Cardiac muscle cell (in vitro differentiated cells and primary cell): ENCODE results near the gene RYR3. TPM values are rescaled to one million over a fixed set of nuclear protein-coding genes. Genes with fewer than 3 reads are reported as not detected.

ENCODE experiments used
- DNase-seq, 2 donors: peaks; one replicate each; pipeline versions ENCODE4 v3.0.0 to v3.0.0-alpha.2; 2010 to 2017; ENCODE audit warnings: low read depth in 1 of 2, low spot score in 1 of 2
- H3K27ac ChIP-seq: fragments of 200-600 bp; sonication (generic); 2 replicates; pipeline ENCODE4 v1.5.1; 2016
- H3K27me3 ChIP-seq: fragments of 200-600 bp; sonication (generic); 2 replicates; pipeline ENCODE4 v1.6.0; 2016; ENCODE audit warnings: control low read depth
- H3K36me3 ChIP-seq: fragments of 200-600 bp; sonication (generic); 2 replicates; pipeline ENCODE4 v1.5.1; 2016; ENCODE audit warnings: control low read depth
- H3K4me1 ChIP-seq: fragments of 200-600 bp; sonication (generic); 2 replicates; pipeline ENCODE4 v1.8.1; 2017; ENCODE audit warnings: low read depth, mild to moderate bottlenecking, mixed run types
- H3K4me3 ChIP-seq: fragments of 200-600 bp; sonication (generic); 2 replicates; pipeline ENCODE4 v1.5.1; 2016; ENCODE audit warnings: mild to moderate bottlenecking
- H3K9me3 ChIP-seq: fragments of 200-600 bp; sonication (generic); 2 replicates; pipeline ENCODE4 v1.5.1; 2017; ENCODE audit warnings: low read depth, mild to moderate bottlenecking, control low read depth
- CTCF ChIP-seq: IDR thresholded peaks from 2 replicates; pipeline ENCODE4 v1.5.1; 2012; ENCODE audit warnings: low read depth, mild to moderate bottlenecking, low read length
- polyA plus RNA-seq: library from polyadenylated mRNA; unstranded; fragments of >200 nt; fragmentation: Nextera tagmentation; extraction: Ambion mirVana; gene quantifications from 2 replicates; pipeline ENCODE4 v1.2.1, GENCODE V29; 2016
- total RNA-seq: library from RNA; depleted of rRNA; stranded (reverse); fragments of >200 nt; gene quantifications from 2 replicates; pipeline ENCODE4 v1.2.3, GENCODE V29; 2016

The RYR3 gene
- total and polyA plus RNA-seq, 2 experiments from 2014 or later: 0.39 to 0.54 TPM

GRCh38 chr15:33330931-33331330 lies 20.2 kb downstream of the RYR3 start:
- no peaks in the 10 kb centered on the region for H3K36me3 ChIP-seq
- no peak overlapping the region for H3K27ac ChIP-seq
- no peak overlapping the region for H3K4me3 ChIP-seq
- peaks cover 4% of the 10 kb centered on the region for H3K4me1 ChIP-seq
- TF ChIP-seq CTCF: no peak
- H3K27me3 ChIP-seq: peaks cover 60% of the 10 kb centered on the region
- H3K9me3 ChIP-seq: no peaks in the 10 kb centered on the region
- DNase-seq: no peak

- H3K9me3 ChIP-seq: no peaks in the 10 kb centered on the region
- no peak for TF ChIP-seq CTCF
- no peak for DNase-seq
- H3K36me3 ChIP-seq: no peaks in the 10 kb centered on the region
- H3K4me3 ChIP-seq: no peak overlapping the region
- H3K4me1 ChIP-seq: no peaks in the 10 kb centered on the region
- no peaks in the 10 kb centered on the region for H3K27me3 ChIP-seq
- no peak overlapping the region for H3K27ac ChIP-seq
Observed at GRCh38 chr15:33341953-33342352, 31.2 kb downstream of the RYR3 start.

- no peak for TF ChIP-seq CTCF
- H3K9me3 ChIP-seq: no peaks in the 10 kb centered on the region
- no peak for DNase-seq
- H3K27me3 ChIP-seq: no peaks in the 10 kb centered on the region
- no peaks in the 10 kb centered on the region for H3K36me3 ChIP-seq
- no peaks in the 10 kb centered on the region for H3K4me1 ChIP-seq
- no peak overlapping the region for H3K4me3 ChIP-seq
- no peak overlapping the region for H3K27ac ChIP-seq
Observed at GRCh38 chr15:33343275-33343674, 32.5 kb downstream of the RYR3 start.

GRCh38 chr15:33344111-33344510 lies 33.3 kb downstream of the RYR3 start:
- no peak overlapping the region for H3K27ac ChIP-seq
- no peaks in the 10 kb centered on the region for H3K9me3 ChIP-seq
- H3K4me3 ChIP-seq: no peak overlapping the region
- no peaks in the 10 kb centered on the region for H3K27me3 ChIP-seq
- no peak for DNase-seq
- no peak for TF ChIP-seq CTCF
- no peaks in the 10 kb centered on the region for H3K4me1 ChIP-seq
- H3K36me3 ChIP-seq: no peaks in the 10 kb centered on the region

- DNase-seq: no peak
- no peak overlapping the region for H3K27ac ChIP-seq
- no peaks in the 10 kb centered on the region for H3K4me1 ChIP-seq
- H3K27me3 ChIP-seq: no peaks in the 10 kb centered on the region
- H3K4me3 ChIP-seq: no peak overlapping the region
- no peaks in the 10 kb centered on the region for H3K9me3 ChIP-seq
- no peaks in the 10 kb centered on the region for H3K36me3 ChIP-seq
- TF ChIP-seq CTCF: no peak
Observed at GRCh38 chr15:33344530-33344929, 33.8 kb downstream of the RYR3 start.

- no peak for DNase-seq
- Histone ChIP-seq H3K27me3 (no peaks in the 10 kb centered on the region), H3K36me3 (no peaks in the 10 kb centered on the region), H3K9me3 (no peaks in the 10 kb centered on the region), H3K27ac (no peak overlapping the region), H3K4me1 (no peaks in the 10 kb centered on the region), H3K4me3 (no peak overlapping the region)
- TF ChIP-seq CTCF: no peak
Observed at GRCh38 chr15:33354411-33354810, 43.6 kb downstream of the RYR3 start.
